Superior temporal gyrus (tissue), 1 donor: Measurements from ENCODE around the gene TGFB1I1.
"Not testable (repeated sequence)": the region's sequence is repeated elsewhere in the genome, so short reads cannot be mapped to it uniquely, and the experiment has no call there.

Experiments used
- DNase-seq: peaks from one replicate; pipeline ENCODE4 v3.0.0-alpha.2; 2016; ENCODE audit errors: extremely low spot score

TGFB1I1 gene

DNA sequence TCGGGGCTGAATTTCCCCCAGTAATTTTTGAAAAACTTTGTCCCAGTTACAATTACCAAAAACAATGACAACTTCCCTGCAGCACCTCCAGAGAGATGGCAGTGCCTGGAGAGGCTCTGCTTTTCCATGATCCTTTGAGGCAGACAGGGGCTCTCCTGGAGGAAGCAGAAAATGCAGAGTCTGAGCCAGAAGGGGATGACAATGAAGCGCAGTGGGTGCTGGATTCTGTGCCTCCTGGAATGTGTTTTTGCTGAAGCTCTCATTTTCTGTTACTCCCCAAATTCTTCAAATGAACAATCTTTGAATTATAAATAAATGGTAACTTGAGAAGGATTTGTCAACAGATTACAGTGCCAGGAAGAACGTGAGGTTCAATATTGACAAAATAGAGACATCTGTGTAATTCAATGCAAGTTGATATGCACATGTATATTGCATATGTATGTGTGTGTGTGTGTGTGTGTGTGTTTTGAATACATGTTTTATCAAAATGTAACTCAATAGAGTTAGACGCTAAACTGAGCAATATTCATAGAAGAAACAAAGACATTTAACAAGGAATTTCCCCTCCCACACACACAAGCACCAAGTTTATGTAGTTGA, 45.9 kb downstream of the TGFB1I1 start:
- no peak for DNase-seq

DNA sequence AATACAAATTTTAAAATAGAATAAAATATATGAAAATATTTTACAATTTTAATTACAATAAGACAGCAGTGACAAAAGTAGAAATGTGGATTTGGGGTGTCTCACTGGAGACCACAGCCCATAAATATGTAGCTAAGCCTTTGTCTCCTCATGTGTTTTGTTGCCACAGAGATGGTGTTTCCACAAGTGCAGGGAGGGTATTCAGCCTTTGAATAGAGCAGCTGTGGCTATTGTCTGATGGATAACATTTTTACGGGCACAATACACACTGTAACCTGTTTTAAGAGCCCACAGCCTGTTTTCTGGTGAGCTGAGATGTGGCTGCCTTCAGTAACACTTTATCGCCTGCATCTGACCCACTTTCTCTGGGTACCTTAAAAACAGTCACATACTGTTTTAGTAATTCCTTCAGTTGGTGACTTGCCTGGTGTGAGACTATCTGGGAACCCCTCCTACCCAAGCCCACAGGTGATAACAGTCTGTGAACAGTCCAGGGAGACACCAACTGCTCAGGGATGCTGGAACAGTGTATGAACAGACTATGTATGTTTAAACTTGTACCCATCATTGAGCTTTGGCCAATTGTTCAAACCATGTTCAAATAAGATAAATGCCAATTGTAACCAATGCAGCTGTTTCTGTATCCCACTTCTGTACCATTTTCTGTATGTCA, 47.9 kb downstream of the TGFB1I1 start:
- DNase-seq = no peak

GRCh38 chr16:31521368-31521767, 49.4 kb downstream of the TGFB1I1 start:
- DNase-seq = no peak

DNA sequence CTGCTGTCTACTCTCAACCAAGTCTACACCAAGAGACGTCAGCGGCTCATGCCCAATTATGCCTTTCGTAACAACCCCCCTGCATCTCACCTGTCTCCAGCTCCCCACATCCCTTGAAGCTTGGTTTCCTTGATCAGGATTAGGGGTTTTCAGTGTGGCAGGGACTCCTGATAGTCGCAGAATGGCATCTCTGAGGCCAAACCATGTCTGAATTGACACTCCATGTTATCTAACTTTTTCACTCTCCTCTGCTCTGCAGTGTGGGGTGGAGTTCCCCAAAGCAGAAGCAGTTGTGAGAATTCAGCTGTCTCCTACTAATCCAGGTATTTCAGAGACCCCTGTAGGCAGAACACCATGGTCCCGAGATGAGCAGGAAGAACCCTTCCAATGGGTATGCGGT, 50.1 kb downstream of the TGFB1I1 start:
- no peak for DNase-seq

- DNase-seq = not testable (repeated sequence)
Measured at GRCh38 chr16:31523768-31524167, 51.8 kb downstream of the TGFB1I1 start.

- no peak for DNase-seq
Measured at GRCh38 chr16:31525113-31525512, 53.2 kb downstream of the TGFB1I1 start.
